ENCODE results near the gene ACAP3.

DNA sequence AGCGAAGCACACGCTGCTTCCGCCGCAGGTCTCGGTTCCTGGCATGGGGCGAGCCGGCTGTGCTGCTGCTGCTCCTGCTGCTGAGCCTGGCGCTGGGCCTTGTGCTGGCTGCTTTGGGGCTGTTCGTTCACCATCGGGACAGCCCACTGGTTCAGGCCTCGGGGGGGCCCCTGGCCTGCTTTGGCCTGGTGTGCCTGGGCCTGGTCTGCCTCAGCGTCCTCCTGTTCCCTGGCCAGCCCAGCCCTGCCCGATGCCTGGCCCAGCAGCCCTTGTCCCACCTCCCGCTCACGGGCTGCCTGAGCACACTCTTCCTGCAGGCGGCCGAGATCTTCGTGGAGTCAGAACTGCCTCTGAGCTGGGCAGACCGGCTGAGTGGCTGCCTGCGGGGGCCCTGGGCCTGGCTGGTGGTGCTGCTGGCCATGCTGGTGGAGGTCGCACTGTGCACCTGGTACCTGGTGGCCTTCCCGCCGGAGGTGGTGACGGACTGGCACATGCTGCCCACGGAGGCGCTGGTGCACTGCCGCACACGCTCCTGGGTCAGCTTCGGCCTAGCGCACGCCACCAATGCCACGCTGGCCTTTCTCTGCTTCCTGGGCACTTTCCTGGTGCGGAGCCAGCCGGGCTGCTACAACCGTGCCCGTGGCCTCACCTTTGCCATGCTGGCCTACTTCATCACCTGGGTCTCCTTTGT is 26.0 kb upstream of the ACAP3 start:
- TF ChIP-seq, protein P1, sequence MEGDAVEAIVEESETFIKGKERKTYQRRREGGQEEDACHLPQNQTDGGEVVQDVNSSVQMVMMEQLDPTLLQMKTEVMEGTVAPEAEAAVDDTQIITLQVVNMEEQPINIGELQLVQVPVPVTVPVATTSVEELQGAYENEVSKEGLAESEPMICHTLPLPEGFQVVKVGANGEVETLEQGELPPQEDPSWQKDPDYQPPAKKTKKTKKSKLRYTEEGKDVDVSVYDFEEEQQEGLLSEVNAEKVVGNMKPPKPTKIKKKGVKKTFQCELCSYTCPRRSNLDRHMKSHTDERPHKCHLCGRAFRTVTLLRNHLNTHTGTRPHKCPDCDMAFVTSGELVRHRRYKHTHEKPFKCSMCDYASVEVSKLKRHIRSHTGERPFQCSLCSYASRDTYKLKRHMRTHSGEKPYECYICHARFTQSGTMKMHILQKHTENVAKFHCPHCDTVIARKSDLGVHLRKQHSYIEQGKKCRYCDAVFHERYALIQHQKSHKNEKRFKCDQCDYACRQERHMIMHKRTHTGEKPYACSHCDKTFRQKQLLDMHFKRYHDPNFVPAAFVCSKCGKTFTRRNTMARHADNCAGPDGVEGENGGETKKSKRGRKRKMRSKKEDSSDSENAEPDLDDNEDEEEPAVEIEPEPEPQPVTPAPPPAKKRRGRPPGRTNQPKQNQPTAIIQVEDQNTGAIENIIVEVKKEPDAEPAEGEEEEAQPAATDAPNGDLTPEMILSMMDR (IDR thresholded peaks at IDR 0.05 in 8 of 11, conservative IDR thresholded peaks at IDR 0.05 in 3 of 11), result no peak
- TF ChIP-seq POLR2A (IDR thresholded peaks at IDR 0.05), result no peak
